K562 (cell line): ENCODE results near the gene SNX9. TPM values are rescaled to one million over a fixed set of nuclear protein-coding genes. Genes with fewer than 3 reads are reported as not detected.

Experiments used
- C11orf30 ChIP-seq: fragments of 450-650 bp; IDR thresholded peaks from 2 replicates; pipeline ENCODE4 v1.6.1; 2016; ENCODE audit warnings: low read depth, mild to moderate bottlenecking
- CHCHD3 ChIP-seq: fragments of 250-450 bp; sonication (Bioruptor Pico); IDR thresholded peaks from 2 replicates; pipeline ENCODE4 v2.1.2; 2022; ENCODE audit warnings: mild to moderate bottlenecking
- CREM ChIP-seq: IDR thresholded peaks from 2 replicates; pipeline ENCODE4 v1.6.1; 2014; ENCODE audit warnings: antibody characterized with exemption, low read depth
- GABPA ChIP-seq: fragments of 200-800 bp; sonication (Bioruptor generic); conservative IDR thresholded peaks from 2 replicates; pipeline ENCODE4 v1.6.1; 2016; ENCODE audit warnings: low read depth, missing genetic modification characterization, missing compliant biosample characterization
- GATAD2B ChIP-seq: fragments of 450-650 bp; IDR thresholded peaks from 2 replicates; pipeline ENCODE4 v1.6.1; 2017; ENCODE audit warnings: mild to moderate bottlenecking, borderline replicate concordance
- HDAC2 ChIP-seq: fragments of 450-650 bp; IDR thresholded peaks from 2 replicates; pipeline ENCODE4 v1.6.1; 2016; ENCODE audit warnings: mild to moderate bottlenecking
- KAT7 ChIP-seq: sonication (generic); formaldehyde crosslinking; IDR thresholded peaks from 2 replicates; pipeline ENCODE4 v1.8.0; 2022; ENCODE audit warnings: missing genetic modification reagents, mild to moderate bottlenecking, borderline replicate concordance
- KDM4B ChIP-seq, 2 experiments: fragments of 450-650 bp in 1 of 2; sonication (generic) in 1 of 2; IDR thresholded peaks; 2 replicates each; pipeline ENCODE4 v1.6.1; 2016 to 2017; ENCODE audit warnings: borderline replicate concordance in 2 of 2, antibody characterized with exemption in 1 of 2, low read depth in 1 of 2, mild to moderate bottlenecking in 1 of 2
- L3MBTL2 ChIP-seq: fragments of 450-650 bp; IDR thresholded peaks from 2 replicates; pipeline ENCODE4 v1.6.1; 2016; ENCODE audit warnings: mild to moderate bottlenecking, moderate library complexity
- MECOM ChIP-seq: fragments of 250-450 bp; sonication (Bioruptor Pico); IDR thresholded peaks from 2 replicates; pipeline ENCODE4 v1.8.0; 2022; ENCODE audit warnings: inconsistent platforms
- NCOA1 ChIP-seq: fragments of 450-650 bp; IDR thresholded peaks from 2 replicates; pipeline ENCODE4 v1.6.1; 2016; ENCODE audit warnings: low read depth
- NEUROD1 ChIP-seq: fragments of 150-350 bp; IDR thresholded peaks from 2 replicates; pipeline ENCODE4 v1.6.1; 2014; ENCODE audit warnings: borderline replicate concordance, low read length, low read depth; ENCODE audit not compliant: partially characterized antibody
- PHF8 ChIP-seq: fragments of 200-600 bp; sonication (generic); IDR thresholded peaks from 2 replicates; pipeline ENCODE4 v1.6.1; 2012; ENCODE audit warnings: mixed run types, mild to moderate bottlenecking, inconsistent platforms, low read length, moderate library complexity, borderline replicate concordance
- PREB ChIP-seq: sonication (generic); formaldehyde crosslinking; IDR thresholded peaks from 2 replicates; pipeline ENCODE4 v1.8.1; 2023; ENCODE audit warnings: mild to moderate bottlenecking, missing genetic modification reagents
- SAP30 ChIP-seq: fragments of 200-600 bp; sonication (generic); IDR thresholded peaks from 2 replicates; pipeline ENCODE4 v1.6.1; 2012; ENCODE audit warnings: borderline replicate concordance, low read depth, mild to moderate bottlenecking, moderate library complexity, low read length, control low read depth, inconsistent platforms; ENCODE audit not compliant: insufficient read depth, poor library complexity, severe bottlenecking
- SMAD3 ChIP-seq: fragments of 450-650 bp; formaldehyde crosslinking; conservative IDR thresholded peaks from 2 replicates; pipeline ENCODE4 v1.4.0; 2020; ENCODE audit warnings: mild to moderate bottlenecking
- SMAD4 ChIP-seq: fragments of 250-450 bp; sonication (Bioruptor Pico); conservative IDR thresholded peaks from 2 replicates; pipeline ENCODE4 v1.8.0; 2021; ENCODE audit warnings: inconsistent platforms, mild to moderate bottlenecking, moderate library complexity
- SMARCC2 ChIP-seq: fragments of 450-650 bp; IDR thresholded peaks from 2 replicates; pipeline ENCODE4 v1.6.1; 2017; ENCODE audit warnings: antibody characterized with exemption, moderate library complexity, mild to moderate bottlenecking, low read depth
- SOX6 ChIP-seq: fragments of 450-650 bp; IDR thresholded peaks from 2 replicates; pipeline ENCODE4 v1.6.1; 2014; ENCODE audit warnings: mild to moderate bottlenecking
- TBL1XR1 ChIP-seq, 2 experiments: IDR thresholded peaks; 2 replicates each; pipeline ENCODE4 v1.6.1; 2012; ENCODE audit warnings: improper control_type of control experiment in 2 of 2, low read length in 2 of 2, mild to moderate bottlenecking in 1 of 2
- XRCC3 ChIP-seq: fragments of 450-650 bp; IDR thresholded peaks from 2 replicates; pipeline ENCODE4 v1.6.1; 2017; ENCODE audit warnings: mild to moderate bottlenecking, moderate library complexity
- ZNF253 ChIP-seq: fragments of 250-450 bp; sonication (Bioruptor Pico); conservative IDR thresholded peaks from 2 replicates; pipeline ENCODE4 v1.6.1; 2021; ENCODE audit warnings: mild to moderate bottlenecking
- polyA plus RNA-seq, 8 experiments: library from polyadenylated mRNA; depleted of rRNA in 4 of 8; stranded (reverse) in 5 of 8; unstranded in 3 of 8; fragments of >200 nt; fragmentation: Nextera tagmentation in 2 of 8; fragmentation: Illumina TruSeq in 1 of 8; extraction: Ambion mirVana in 2 of 8; extraction: Trizol in 1 of 8; gene quantifications; 2 replicates each; pipeline versions ENCODE4 v1.2.1 to v1.2.3, GENCODE V29; 2011 to 2014; ENCODE audit warnings: inconsistent platforms in 1 of 8, missing spikeins in 1 of 8
- total RNA-seq, 7 experiments: library from RNA; depleted of rRNA in 6 of 7; stranded (reverse); fragments of >200 nt in 6 of 7; fragmentation: Illumina TruSeq in 2 of 7; extraction: Trizol in 2 of 7; gene quantifications; 2 replicates each; pipeline versions ENCODE4 v1.2.1 to v1.2.3, GENCODE V29; 2011 to 2021; ENCODE audit warnings: low replicate concordance in 1 of 7
- TF ChIP-seq, protein P1 (sequence below), 2 experiments: fragments of 450-650 bp; conservative IDR thresholded peaks; 2 replicates each; pipeline ENCODE4 v1.6.1; 2017; ENCODE audit warnings: mild to moderate bottlenecking in 2 of 2, moderate library complexity in 2 of 2
- TF ChIP-seq, protein P2 (sequence below): fragments of 450-650 bp; IDR thresholded peaks from 2 replicates; pipeline ENCODE4 v1.6.1; 2016; ENCODE audit warnings: mild to moderate bottlenecking

The SNX9 gene
- total and polyA plus RNA-seq, 9 of the 15 experiments (the other 6 are each of a cell fraction or from before 2014, with no cell fraction given), result 6.0 to 81.7 (median 57.1) TPM

DNA sequence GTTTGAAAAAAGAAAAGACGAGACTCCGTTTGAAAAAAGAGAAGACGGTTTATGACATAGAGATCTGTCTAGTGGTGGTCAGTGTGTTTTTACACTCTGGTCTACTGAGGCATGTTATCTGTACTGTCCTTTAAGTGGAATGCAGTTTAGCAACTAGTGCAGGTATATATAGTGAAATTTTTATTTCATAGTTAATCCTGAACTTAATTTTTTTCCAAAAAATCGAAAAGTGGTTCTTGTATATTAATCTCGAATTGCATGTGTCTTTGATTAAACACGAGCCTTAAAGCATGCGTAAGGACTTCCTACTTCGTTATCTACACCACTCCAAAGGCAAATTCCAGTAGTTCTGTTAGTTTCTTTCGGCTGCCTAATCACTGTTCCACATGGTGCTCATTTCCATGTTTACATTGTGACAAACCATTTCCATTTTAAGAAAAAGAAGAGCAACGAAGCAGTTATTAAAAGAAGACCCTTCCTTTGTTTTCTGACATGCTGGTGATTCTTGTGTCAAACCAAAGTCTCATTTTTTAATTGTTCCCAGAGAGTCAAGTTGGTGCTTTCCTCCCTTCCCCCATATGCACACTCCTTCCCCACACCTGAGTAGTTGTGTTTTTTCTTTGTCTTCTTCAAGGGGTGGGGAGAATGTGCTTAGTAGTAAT, 2.3 kb downstream of the SNX9 start (continued):
- TF ChIP-seq GABPA (tag), result no peak
- TF ChIP-seq NCOA1, result peak; percentile 82; the same call in 1 of the 2 replicates
- peak; percentile 11 for TF ChIP-seq SAP30
- no peak for TF ChIP-seq KDM4B (IDR thresholded peaks at IDR 0.05; ENCODE audit: borderline replicate concordance in 2 of 2, low read depth in 1 of 2)
- TF ChIP-seq KAT7 (CRISPR knock-in tag), result peak; percentile 78; the same call in 1 of the 2 replicates
- TF ChIP-seq PHF8, result 0 out of 2 replicates have a peak, but pooled peaks have one; percentile 21
- 0 out of 2 replicates have a peak, but pooled peaks have one; percentile 13 for TF ChIP-seq XRCC3
- peak; percentile 80; the same call in 1 of the 2 replicates for TF ChIP-seq GATAD2B
- peak; percentile 16; the same call in 1 of the 2 replicates for TF ChIP-seq SMAD4 (CRISPR knock-in tag)
- peak; percentile 60; the same call in 1 of the 2 replicates for TF ChIP-seq MECOM
- TF ChIP-seq SMAD3, result no peak
- TF ChIP-seq CREM, result peak; percentile 66
- peak; percentile 93 for TF ChIP-seq SOX6
- peak in 1 of 2 experiments; percentile 74; a peak in 3 of 4 replicates for TF ChIP-seq TBL1XR1 (IDR thresholded peaks at IDR 0.05; ENCODE audit: low read length in 2 of 2)
- TF ChIP-seq SMARCC2, result peak; percentile 86
- TF ChIP-seq C11orf30, result peak; percentile 60; the same call in 1 of the 2 replicates
- TF ChIP-seq NEUROD1, result peak; percentile 66
- TF ChIP-seq ZNF253 (CRISPR knock-in tag), result no peak
- TF ChIP-seq CHCHD3, result 0 out of 2 replicates have a peak, but pooled peaks have one; percentile 47
- TF ChIP-seq PREB (CRISPR knock-in tag), result no peak
- TF ChIP-seq, protein P1, sequence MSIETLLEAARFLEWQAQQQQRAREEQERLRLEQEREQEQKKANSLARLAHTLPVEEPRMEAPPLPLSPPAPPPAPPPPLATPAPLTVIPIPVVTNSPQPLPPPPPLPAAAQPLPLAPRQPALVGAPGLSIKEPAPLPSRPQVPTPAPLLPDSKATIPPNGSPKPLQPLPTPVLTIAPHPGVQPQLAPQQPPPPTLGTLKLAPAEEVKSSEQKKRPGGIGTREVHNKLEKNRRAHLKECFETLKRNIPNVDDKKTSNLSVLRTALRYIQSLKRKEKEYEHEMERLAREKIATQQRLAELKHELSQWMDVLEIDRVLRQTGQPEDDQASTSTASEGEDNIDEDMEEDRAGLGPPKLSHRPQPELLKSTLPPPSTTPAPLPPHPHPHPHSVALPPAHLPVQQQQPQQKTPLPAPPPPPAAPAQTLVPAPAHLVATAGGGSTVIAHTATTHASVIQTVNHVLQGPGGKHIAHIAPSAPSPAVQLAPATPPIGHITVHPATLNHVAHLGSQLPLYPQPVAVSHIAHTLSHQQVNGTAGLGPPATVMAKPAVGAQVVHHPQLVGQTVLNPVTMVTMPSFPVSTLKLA (conservative IDR thresholded peaks at IDR 0.05), result peak; percentile 97 to 98
- peak; percentile 13; the same call in 1 of the 2 replicates for TF ChIP-seq HDAC2
- TF ChIP-seq L3MBTL2, result peak; percentile 68
- TF ChIP-seq, protein P2, sequence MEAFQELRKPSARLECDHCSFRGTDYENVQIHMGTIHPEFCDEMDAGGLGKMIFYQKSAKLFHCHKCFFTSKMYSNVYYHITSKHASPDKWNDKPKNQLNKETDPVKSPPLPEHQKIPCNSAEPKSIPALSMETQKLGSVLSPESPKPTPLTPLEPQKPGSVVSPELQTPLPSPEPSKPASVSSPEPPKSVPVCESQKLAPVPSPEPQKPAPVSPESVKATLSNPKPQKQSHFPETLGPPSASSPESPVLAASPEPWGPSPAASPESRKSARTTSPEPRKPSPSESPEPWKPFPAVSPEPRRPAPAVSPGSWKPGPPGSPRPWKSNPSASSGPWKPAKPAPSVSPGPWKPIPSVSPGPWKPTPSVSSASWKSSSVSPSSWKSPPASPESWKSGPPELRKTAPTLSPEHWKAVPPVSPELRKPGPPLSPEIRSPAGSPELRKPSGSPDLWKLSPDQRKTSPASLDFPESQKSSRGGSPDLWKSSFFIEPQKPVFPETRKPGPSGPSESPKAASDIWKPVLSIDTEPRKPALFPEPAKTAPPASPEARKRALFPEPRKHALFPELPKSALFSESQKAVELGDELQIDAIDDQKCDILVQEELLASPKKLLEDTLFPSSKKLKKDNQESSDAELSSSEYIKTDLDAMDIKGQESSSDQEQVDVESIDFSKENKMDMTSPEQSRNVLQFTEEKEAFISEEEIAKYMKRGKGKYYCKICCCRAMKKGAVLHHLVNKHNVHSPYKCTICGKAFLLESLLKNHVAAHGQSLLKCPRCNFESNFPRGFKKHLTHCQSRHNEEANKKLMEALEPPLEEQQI, result peak; percentile 78
